NAMALWA (cell line): Measurements from ENCODE around the gene CT45A8.
"Not testable (repeated sequence)": the region's sequence is repeated elsewhere in the genome, so short reads cannot be mapped to it uniquely, and the experiment has no call there.

ENCODE experiments used
- DNase-seq: peaks from one replicate; pipeline ENCODE4 v3.0.0-alpha.2; 2015; ENCODE audit warnings: low spot score

CT45A8 gene, protein sequence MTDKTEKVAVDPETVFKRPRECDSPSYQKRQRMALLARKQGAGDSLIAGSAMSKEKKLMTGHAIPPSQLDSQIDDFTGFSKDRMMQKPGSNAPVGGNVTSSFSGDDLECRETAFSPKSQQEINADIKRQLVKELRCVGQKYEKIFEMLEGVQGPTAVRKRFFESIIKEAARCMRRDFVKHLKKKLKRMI

DNA sequence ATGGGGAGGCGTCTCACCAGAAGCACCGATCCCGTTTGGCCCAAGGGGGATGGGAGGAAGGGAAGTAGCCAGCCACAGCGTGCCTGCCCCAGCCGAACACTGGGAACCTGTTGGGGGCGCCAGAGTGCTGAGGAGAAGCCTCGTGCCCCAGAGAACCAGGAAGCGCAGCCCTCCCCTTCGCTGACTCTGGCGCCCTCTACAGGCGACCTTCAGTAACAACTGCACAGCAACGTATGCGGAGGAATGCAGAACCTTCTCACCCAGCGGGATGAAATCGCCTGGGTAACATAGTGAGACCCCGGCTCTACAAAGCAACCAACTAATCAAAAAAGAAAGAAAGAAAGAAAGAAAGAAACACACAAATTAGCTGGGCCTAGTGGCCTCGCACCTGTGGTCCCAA lies at the start of gene CT45A8:
CT45A8 (minus strand) TSS at position 101 of the 400 bp plus-strand sequence. CDS start 3,755 bp downstream, outside the sequence.
- not testable (repeated sequence) for DNase-seq

DNA sequence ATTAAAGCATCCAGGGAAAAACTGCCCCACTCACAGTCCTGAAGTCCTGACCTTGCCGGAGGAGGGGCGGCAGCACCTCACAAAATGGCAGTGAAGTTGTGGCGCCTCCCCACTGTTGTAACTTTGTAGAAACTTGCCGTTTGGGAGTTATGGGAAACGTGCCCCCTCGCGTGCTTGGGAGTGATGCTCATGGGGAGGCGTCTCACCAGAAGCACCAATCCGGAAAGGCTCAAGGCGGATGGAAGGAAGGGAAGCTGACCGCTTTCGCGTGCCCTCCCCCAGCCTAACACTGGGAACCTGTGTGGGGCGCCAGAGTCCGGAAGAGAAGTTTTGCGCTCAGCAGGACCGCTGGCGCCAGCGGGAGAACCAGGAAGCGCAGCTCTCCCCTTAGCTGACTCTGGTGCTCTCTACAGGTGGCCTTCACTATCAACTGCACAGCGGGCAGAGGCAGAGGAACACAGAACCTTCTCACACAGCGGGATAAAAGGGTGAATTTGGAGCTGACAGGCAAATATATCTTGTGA lies 39.0 kb upstream of the CT45A8 start, which contains the start of the genes CT45A10 and SAGE1:
CT45A10 (minus strand) TSS at position 151 of the 524 bp plus-strand sequence. CDS start 8,100 bp downstream, outside the sequence.
SAGE1 (plus strand) TSS at position 423 of the 524 bp plus-strand sequence. CDS start 2,527 bp downstream, outside the sequence.
- DNase-seq, result no peak

DNA sequence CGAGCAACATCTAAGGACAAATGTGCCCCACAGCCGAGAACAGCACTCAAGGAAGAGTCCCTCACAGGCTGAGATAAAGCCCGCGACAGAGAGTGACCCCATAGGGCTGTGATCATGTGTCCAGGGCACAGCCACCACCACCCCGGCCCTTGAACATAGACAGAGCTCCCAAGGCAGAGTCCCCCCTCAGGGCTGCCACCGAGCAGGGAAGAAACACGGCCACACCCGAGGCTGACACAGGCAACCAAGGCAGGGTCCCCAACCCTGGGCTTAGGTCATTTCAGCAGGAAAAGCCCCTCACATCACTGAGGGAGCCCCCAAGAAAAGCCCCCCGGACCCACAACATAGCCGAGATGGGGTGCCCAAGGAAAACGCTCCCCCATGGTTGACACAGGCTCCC lies 38.4 kb upstream of the CT45A8 start:
- DNase-seq, result no peak

DNA sequence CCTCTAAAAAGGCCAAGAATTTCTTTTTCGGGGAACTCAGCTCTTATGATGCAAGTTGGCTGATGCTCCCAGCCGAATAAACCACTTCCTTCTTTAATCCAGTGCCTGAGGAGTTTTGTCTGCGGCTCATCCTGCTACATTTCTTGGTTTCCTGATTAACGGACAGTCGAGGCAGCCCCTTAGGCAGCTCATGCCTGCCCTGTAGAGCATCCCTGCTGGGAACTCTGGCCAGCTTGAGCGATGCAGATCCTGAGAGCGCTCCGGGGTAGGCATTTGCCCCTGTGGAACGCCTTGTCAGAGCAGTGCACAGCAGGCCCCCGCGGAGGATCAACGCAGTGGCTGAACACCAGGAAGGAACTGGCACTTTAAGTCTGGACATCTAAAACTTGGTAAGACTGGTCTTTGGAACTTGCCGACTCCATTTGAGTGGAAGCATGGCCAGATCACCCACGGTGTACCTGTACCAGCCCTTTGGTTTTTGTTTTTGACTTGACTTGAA lies 35.8 kb upstream of the CT45A8 start:
- DNase-seq, result no peak

DNA sequence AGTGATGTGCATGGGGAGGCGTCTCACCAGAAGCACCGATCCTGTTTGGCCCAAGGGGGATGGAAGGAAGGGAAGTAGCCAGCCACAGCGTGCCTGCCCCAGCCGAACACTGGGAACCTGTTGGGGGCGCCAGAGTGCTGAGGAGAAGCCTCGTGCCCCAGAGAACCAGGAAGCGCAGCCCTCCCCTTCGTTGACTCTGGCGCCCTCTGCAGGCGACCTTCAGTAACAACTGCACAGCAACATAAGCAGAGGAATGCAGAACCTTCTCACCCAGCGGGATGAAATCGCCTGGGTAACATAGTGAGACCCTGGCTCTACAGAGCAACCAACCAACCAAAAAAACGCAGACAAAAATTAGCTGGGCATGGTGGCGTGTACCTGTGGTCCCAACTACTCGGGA lies 34.6 kb upstream of the CT45A8 start:
- peak; percentile 67 for DNase-seq

DNA sequence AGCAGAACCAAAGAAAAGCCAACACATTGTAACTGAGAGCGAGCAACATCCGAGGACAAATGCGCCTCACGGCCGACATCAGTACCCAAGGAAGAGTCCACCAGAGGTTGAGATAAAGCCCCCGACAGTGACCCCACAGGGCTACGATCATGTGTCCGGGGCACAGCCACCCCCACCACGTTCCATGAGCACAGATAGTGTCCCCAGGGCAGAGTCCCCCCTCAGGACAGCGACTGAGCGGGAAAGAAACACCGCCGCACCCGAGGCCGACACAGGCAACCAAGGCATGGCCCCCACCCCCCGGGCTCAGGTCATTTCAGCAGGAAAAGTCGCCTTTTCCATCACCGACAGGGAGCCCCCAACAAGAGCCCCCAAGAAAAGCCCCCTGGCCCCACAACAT lies 33.9 kb upstream of the CT45A8 start:
- DNase-seq, result not testable (repeated sequence)

DNA sequence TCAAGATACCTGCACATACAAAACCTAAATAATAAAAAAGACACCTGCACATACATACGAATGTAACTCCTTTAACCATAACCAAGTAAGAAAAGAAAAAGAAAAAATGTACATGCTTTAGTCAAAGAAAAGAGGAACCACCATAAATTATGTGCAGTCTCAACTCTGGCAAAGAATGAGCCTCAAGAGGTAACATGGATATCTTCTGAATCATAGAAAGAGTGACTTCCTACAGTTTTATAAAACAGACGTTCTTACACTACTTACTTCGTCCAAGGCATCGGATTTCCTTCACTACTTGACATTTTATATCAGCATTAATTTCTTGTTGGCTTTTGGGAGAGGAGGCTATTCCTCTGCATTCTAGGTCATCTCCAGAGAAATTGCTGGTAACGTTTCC lies 28.4 kb upstream of the CT45A8 start:
- not testable (repeated sequence) for DNase-seq

DNA sequence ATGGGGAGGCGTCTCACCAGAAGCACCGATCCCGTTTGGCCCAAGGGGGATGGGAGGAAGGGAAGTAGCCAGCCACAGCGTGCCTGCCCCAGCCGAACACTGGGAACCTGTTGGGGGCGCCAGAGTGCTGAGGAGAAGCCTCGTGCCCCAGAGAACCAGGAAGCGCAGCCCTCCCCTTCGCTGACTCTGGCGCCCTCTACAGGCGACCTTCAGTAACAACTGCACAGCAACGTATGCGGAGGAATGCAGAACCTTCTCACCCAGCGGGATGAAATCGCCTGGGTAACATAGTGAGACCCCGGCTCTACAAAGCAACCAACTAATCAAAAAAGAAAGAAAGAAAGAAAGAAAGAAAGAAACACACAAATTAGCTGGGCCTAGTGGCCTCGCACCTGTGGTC lies 17.4 kb upstream of the CT45A8 start, which contains the start of gene CT45A9:
CT45A9 (minus strand) TSS at position 101 of the 400 bp plus-strand sequence. CDS start 3,751 bp downstream, outside the sequence.
- DNase-seq, result not testable (repeated sequence)

DNA sequence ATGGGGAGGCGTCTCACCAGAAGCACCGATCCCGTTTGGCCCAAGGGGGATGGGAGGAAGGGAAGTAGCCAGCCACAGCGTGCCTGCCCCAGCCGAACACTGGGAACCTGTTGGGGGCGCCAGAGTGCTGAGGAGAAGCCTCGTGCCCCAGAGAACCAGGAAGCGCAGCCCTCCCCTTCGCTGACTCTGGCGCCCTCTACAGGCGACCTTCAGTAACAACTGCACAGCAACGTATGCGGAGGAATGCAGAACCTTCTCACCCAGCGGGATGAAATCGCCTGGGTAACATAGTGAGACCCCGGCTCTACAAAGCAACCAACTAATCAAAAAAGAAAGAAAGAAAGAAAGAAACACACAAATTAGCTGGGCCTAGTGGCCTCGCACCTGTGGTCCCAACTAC lies 17.2 kb downstream of the CT45A8 start, which contains the start of gene CT45A7:
CT45A7 (minus strand) TSS at position 101 of the 400 bp plus-strand sequence. CDS start 3,747 bp downstream, outside the sequence.
- DNase-seq, result not testable (repeated sequence)

DNA sequence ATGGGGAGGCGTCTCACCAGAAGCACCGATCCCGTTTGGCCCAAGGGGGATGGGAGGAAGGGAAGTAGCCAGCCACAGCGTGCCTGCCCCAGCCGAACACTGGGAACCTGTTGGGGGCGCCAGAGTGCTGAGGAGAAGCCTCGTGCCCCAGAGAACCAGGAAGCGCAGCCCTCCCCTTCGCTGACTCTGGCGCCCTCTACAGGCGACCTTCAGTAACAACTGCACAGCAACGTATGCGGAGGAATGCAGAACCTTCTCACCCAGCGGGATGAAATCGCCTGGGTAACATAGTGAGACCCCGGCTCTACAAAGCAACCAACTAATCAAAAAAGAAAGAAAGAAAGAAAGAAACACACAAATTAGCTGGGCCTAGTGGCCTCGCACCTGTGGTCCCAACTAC lies 34.4 kb downstream of the CT45A8 start, which contains the start of gene CT45A2:
CT45A2 (minus strand) TSS at position 101 of the 400 bp plus-strand sequence. CDS start 3,747 bp downstream, outside the sequence.
- not testable (repeated sequence) for DNase-seq

DNA sequence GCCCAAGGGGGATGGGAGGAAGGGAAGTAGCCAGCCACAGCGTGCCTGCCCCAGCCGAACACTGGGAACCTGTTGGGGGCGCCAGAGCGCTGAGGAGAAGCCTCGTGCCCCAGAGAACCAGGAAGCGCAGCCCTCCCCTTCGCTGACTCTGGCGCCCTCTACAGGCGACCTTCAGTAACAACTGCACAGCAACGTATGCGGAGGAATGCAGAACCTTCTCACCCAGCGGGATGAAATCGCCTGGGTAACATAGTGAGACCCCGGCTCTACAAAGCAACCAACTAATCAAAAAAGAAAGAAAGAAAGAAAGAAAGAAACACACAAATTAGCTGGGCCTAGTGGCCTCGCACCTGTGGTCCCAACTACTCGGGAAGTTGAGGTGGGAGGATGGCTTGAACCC lies 51.7 kb downstream of the CT45A8 start, which contains the start of gene CT45A6:
CT45A6 (minus strand) TSS at position 101 of the 400 bp plus-strand sequence. CDS start 3,794 bp downstream, outside the sequence.
- not testable (repeated sequence) for DNase-seq
